H1 (cell line): ENCODE data around the gene UGT1A8. TPM values are rescaled to one million over a fixed set of nuclear protein-coding genes. Genes with fewer than 3 reads are reported as not detected.

Experiments used
- CHD1 ChIP-seq: IDR thresholded peaks from 2 replicates; pipeline ENCODE4 v1.6.1; 2012; ENCODE audit warnings: low read depth, low read length, improper control_type of control experiment
- CHD2 ChIP-seq: IDR thresholded peaks from 2 replicates; pipeline ENCODE4 v1.6.1; 2012; ENCODE audit warnings: low read length, improper control_type of control experiment
- CHD7 ChIP-seq: fragments of 300-600 bp; sonication (generic); IDR thresholded peaks from 2 replicates; pipeline ENCODE4 v1.7.1; 2012; ENCODE audit warnings: low read length, moderate library complexity, mild to moderate bottlenecking, inconsistent platforms; ENCODE audit not compliant: insufficient replicate concordance
- EZH2 ChIP-seq: fragments of 200-600 bp; sonication (generic); IDR thresholded peaks from 2 replicates; pipeline ENCODE4 v1.7.1; 2012; ENCODE audit warnings: low read depth, mild to moderate bottlenecking, moderate library complexity, low read length, inconsistent platforms; ENCODE audit not compliant: severe bottlenecking
- FOSL1 ChIP-seq: IDR thresholded peaks from 2 replicates; pipeline ENCODE4 v1.6.1; 2011; ENCODE audit warnings: mild to moderate bottlenecking, low read depth, low read length, moderate library complexity; ENCODE audit not compliant: insufficient read depth
- POU5F1 ChIP-seq: IDR thresholded peaks from 2 replicates; pipeline ENCODE4 v1.6.1; 2011; ENCODE audit warnings: low read depth, mild to moderate bottlenecking, low read length, moderate library complexity
- SAP30 ChIP-seq: fragments of 300-600 bp; sonication (generic); IDR thresholded peaks from 2 replicates; pipeline ENCODE4 v1.7.1; 2012; ENCODE audit warnings: low read length, moderate library complexity, mild to moderate bottlenecking, inconsistent platforms; ENCODE audit not compliant: insufficient read depth, insufficient replicate concordance
- SIN3A ChIP-seq, 2 experiments: IDR thresholded peaks in 1 of 2; conservative IDR thresholded peaks in 1 of 2; 2 replicates each; pipeline ENCODE4 v1.6.1; 2011 to 2012; ENCODE audit warnings: low read length in 2 of 2, improper control_type of control experiment in 1 of 2, low read depth in 1 of 2, mild to moderate bottlenecking in 1 of 2
- SP2 ChIP-seq: IDR thresholded peaks from 2 replicates; pipeline ENCODE4 v1.6.1; 2012; ENCODE audit warnings: mild to moderate bottlenecking, low read length, inconsistent platforms
- polyA plus RNA-seq, 7 experiments: library from polyadenylated mRNA; depleted of rRNA in 3 of 7; stranded (reverse) in 5 of 7; unstranded in 2 of 7; fragments of >200 nt in 5 of 7; fragments of 200-250 nt in 2 of 7; gene quantifications; 1 replicate in 5 of 7; 2 replicates in 1 of 7; 4 replicates in 1 of 7; pipeline versions ENCODE4 v1.2.1 to v1.2.3, GENCODE V29; 2011 to 2013; ENCODE audit warnings: missing spikeins in 2 of 7, mixed read lengths in 2 of 7
- total RNA-seq: library from RNA; stranded (reverse); fragmentation: NEBNext Ultra II Directional; extraction: Animal tissue kit (Norgen Biotek cat#: 25700); gene quantifications from 2 replicates; pipeline ENCODE4 v1.2.1, GENCODE V29; 2021

UGT1A8 gene
- total and polyA plus RNA-seq, 2 of the 8 experiments (the other 6 are each of a cell fraction or from before 2014, with no cell fraction given) = not detected

- TF ChIP-seq CHD7 (no peak), CHD1 (no peak), SP2 (no peak), CHD2 (no peak), EZH2 (no peak), SIN3A (conservative IDR thresholded peaks at IDR 0.05 in 1 of 2, IDR thresholded peaks at IDR 0.05 in 1 of 2; ENCODE audit: low read depth in 1 of 2, low read length in 2 of 2) (no peak), FOSL1 (no peak), POU5F1 (no peak), SAP30 (no peak)
Observed at GRCh38 chr2:233689031-233689430, 71.6 kb downstream of the UGT1A8 start (continued).
